ENCODE data around the gene ENKUR. TPM values are rescaled to one million over a fixed set of nuclear protein-coding genes. Genes with fewer than 3 reads are reported as not detected.

ENKUR gene
- total RNA-seq, 1 experiment from 2014 or later = 0.13 TPM

GRCh38 chr10:24966962-24967481 is 48.9 kb downstream of the ENKUR start:
- Histone ChIP-seq H3K9me3 (ENCODE audit: control insufficient read depth, insufficient read depth, low read depth, low read length) (no peaks in the 10 kb centered on the region), H3K27ac (ENCODE audit: low read length) (no peak overlapping the region), H3K36me3 (ENCODE audit: control insufficient read depth, insufficient read depth, low read length) (no peaks in the 10 kb centered on the region), H3K27me3 (ENCODE audit: control insufficient read depth, insufficient read depth, low read length) (no peaks in the 10 kb centered on the region), H3K4me3 (ENCODE audit: low read depth in 2 of 2, low read length in 2 of 2) (no peak overlapping the region), H3K4me1 (ENCODE audit: control insufficient read depth, insufficient read depth, low read length) (no peaks in the 10 kb centered on the region)
- ATAC-seq (no peak), DNase-seq (ENCODE audit: low read depth, low spot score) (no peak)
- ChIA-PET POLR2A (no interaction called here), CTCF (no interaction called here)
- in situ Hi-C loops (cut with HindIII; ENCODE audit: low pct_unique_long_range_greater_than_20kb, low sequenced_read_pairs) (no loop called here), intact Hi-C loops (cut with micrococcal nuclease; ENCODE audit: unreplicated experiment) (no loop called here)
- TF ChIP-seq POLR2AphosphoS5 (IDR thresholded peaks at IDR 0.05; ENCODE audit: low read depth, low read length) (no peak), TCF7L2 (IDR thresholded peaks at IDR 0.05; ENCODE audit: low read depth, low read length) (no peak), CTCF (IDR thresholded peaks at IDR 0.05) (no peak)
- TF ChIP-seq, protein P1, sequence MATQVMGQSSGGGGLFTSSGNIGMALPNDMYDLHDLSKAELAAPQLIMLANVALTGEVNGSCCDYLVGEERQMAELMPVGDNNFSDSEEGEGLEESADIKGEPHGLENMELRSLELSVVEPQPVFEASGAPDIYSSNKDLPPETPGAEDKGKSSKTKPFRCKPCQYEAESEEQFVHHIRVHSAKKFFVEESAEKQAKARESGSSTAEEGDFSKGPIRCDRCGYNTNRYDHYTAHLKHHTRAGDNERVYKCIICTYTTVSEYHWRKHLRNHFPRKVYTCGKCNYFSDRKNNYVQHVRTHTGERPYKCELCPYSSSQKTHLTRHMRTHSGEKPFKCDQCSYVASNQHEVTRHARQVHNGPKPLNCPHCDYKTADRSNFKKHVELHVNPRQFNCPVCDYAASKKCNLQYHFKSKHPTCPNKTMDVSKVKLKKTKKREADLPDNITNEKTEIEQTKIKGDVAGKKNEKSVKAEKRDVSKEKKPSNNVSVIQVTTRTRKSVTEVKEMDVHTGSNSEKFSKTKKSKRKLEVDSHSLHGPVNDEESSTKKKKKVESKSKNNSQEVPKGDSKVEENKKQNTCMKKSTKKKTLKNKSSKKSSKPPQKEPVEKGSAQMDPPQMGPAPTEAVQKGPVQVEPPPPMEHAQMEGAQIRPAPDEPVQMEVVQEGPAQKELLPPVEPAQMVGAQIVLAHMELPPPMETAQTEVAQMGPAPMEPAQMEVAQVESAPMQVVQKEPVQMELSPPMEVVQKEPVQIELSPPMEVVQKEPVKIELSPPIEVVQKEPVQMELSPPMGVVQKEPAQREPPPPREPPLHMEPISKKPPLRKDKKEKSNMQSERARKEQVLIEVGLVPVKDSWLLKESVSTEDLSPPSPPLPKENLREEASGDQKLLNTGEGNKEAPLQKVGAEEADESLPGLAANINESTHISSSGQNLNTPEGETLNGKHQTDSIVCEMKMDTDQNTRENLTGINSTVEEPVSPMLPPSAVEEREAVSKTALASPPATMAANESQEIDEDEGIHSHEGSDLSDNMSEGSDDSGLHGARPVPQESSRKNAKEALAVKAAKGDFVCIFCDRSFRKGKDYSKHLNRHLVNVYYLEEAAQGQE (IDR thresholded peaks at IDR 0.05; ENCODE audit: insufficient read depth in 1 of 2, low read depth in 2 of 2, low read length in 1 of 2) = no peak
- BruUV-seq (replicated peaks) = no TSS peak

DNA sequence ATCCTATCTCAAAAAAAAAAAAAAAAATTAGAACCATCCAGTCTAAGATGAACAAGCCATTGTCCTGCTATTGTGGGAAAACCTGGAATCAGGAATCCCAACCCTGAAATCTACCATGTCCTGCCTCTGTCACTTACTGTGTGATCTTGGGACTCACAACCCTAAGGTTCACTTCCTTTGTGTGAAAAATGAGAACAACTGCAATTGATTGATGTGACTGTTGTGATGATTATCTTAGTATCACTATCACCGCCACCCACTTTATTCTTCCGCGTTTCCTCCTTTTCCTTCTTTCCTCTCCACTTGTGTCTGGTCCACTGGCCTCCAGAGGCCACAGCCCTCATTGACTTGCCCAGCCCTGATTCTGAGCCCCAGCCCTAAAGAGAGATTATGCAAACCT is 50.9 kb downstream of the ENKUR start:
- TF ChIP-seq TCF7L2 (IDR thresholded peaks at IDR 0.05; ENCODE audit: low read depth, low read length) = no peak
- no peak for TF ChIP-seq POLR2AphosphoS5 (IDR thresholded peaks at IDR 0.05; ENCODE audit: low read depth, low read length)
- TF ChIP-seq, protein P1 (IDR thresholded peaks at IDR 0.05; ENCODE audit: insufficient read depth in 1 of 2, low read depth in 2 of 2, low read length in 1 of 2) = no peak
- no peak for TF ChIP-seq SIN3A (IDR thresholded peaks at IDR 0.05; ENCODE audit: borderline replicate concordance, insufficient read depth, low read depth, low read length)
- TF ChIP-seq CTCF (IDR thresholded peaks at IDR 0.05) = no peak
- no peak overlapping the region for H3K4me3 ChIP-seq (ENCODE audit: low read depth in 2 of 2, low read length in 2 of 2)
- ChIA-PET CTCF (no interaction called here), POLR2A (no interaction called here)
- DNase-seq (ENCODE audit: low read depth, low spot score) (no peak), ATAC-seq (no peak)
- no peaks in the 10 kb centered on the region for H3K36me3 ChIP-seq (ENCODE audit: control insufficient read depth, insufficient read depth, low read length)
- no peaks in the 10 kb centered on the region for H3K9me3 ChIP-seq (ENCODE audit: control insufficient read depth, insufficient read depth, low read depth, low read length)
- no peak overlapping the region for H3K27ac ChIP-seq (ENCODE audit: low read length)
- no peaks in the 10 kb centered on the region for H3K27me3 ChIP-seq (ENCODE audit: control insufficient read depth, insufficient read depth, low read length)
- intact Hi-C loops (cut with micrococcal nuclease; ENCODE audit: unreplicated experiment) = no loop called here
- BruUV-seq (replicated peaks) = no TSS peak
- in situ Hi-C loops (cut with HindIII; ENCODE audit: low pct_unique_long_range_greater_than_20kb, low sequenced_read_pairs) = no loop called here
- H3K4me1 ChIP-seq (ENCODE audit: control insufficient read depth, insufficient read depth, low read length) = no peaks in the 10 kb centered on the region
